A673 (cell line): ENCODE data around the gene BCLAF1. TPM values are rescaled to one million over a fixed set of nuclear protein-coding genes. Genes with fewer than 3 reads are reported as not detected.
A peak's percentile ranks its signal among the peaks of the same experiment; 100 is the strongest.

Experiments
- BruUV-seq: library from RNA; stranded (reverse); fragments of 400-500 nt; replicated peaks from 2 replicates; lab custom pipeline; 2021; lab: Mats Ljungman, UMichigan
- CTCF ChIA-PET: fragments of 300-600 bp; sonication (Branson Sonifier 250); formaldehyde crosslinking; loops from one replicate; lab custom pipeline; 2022; ENCODE audit warnings: antibody characterized with exemption; lab: Charles Lee
- POLR2A ChIA-PET: fragments of 300-600 bp; sonication (Branson Sonifier 250); formaldehyde crosslinking; loops from one replicate; lab custom pipeline; 2022; ENCODE audit warnings: antibody characterized with exemption; ENCODE audit not compliant: low non-redundant PET; lab: Charles Lee
- DNase-seq: peaks from one replicate; pipeline ENCODE4 v3.0.0-alpha.2; 2015; ENCODE audit warnings: low spot score
- H3K27ac ChIP-seq: fragments of 200-600 bp; sonication (generic); 2 replicates; pipeline ENCODE4 v1.5.1; 2016; ENCODE audit warnings: mixed run types, low read depth, mild to moderate bottlenecking, mixed read lengths, antibody characterized with exemption, low read length; ENCODE audit not compliant: poor library complexity, severe bottlenecking
- H3K27me3 ChIP-seq: fragments of 200-600 bp; sonication (generic); replicated peaks from 2 replicates; pipeline ENCODE4 v1.6.1; 2017; ENCODE audit warnings: mixed run types, low read depth, mild to moderate bottlenecking, mixed read lengths, antibody characterized with exemption, low read length; ENCODE audit not compliant: insufficient read depth, poor library complexity
- H3K36me3 ChIP-seq: fragments of 200-600 bp; sonication (generic); 2 replicates; pipeline ENCODE4 v1.6.1; 2016; ENCODE audit warnings: mixed run types, mild to moderate bottlenecking, mixed read lengths, antibody characterized with exemption, low read length; ENCODE audit not compliant: insufficient read depth, poor library complexity, severe bottlenecking
- H3K4me1 ChIP-seq: fragments of 200-600 bp; sonication (generic); 2 replicates; pipeline ENCODE4 v1.6.1; 2017; ENCODE audit warnings: mixed run types, mild to moderate bottlenecking, mixed read lengths, antibody characterized with exemption, low read length; ENCODE audit not compliant: insufficient read depth, poor library complexity, severe bottlenecking
- H3K4me3 ChIP-seq: fragments of 200-600 bp; sonication (generic); 2 replicates; pipeline ENCODE4 v1.5.1; 2016; ENCODE audit warnings: low read depth, mixed run types, mild to moderate bottlenecking, mixed read lengths, low read length; ENCODE audit not compliant: poor library complexity, severe bottlenecking
- H3K9me3 ChIP-seq: fragments of 200-600 bp; sonication (generic); 2 replicates; pipeline ENCODE4 v1.6.1; 2016; ENCODE audit warnings: mixed run types, low read depth, mild to moderate bottlenecking, mixed read lengths, antibody characterized with exemption, low read length; ENCODE audit not compliant: poor library complexity, severe bottlenecking
- CTCF ChIP-seq: fragments of 300-800, 200-600 bp; sonication (generic); conservative IDR thresholded peaks from 2 replicates; pipeline ENCODE4 v1.5.1; 2017; ENCODE audit warnings: low read depth, mild to moderate bottlenecking, antibody characterized with exemption, low read length, moderate library complexity, mixed read lengths
- EZH2 ChIP-seq: fragments of 200-600 bp; sonication (generic); IDR thresholded peaks from 2 replicates; pipeline ENCODE4 v1.6.1; 2017; ENCODE audit warnings: borderline replicate concordance, low read depth, mild to moderate bottlenecking, mixed read lengths, antibody characterized with exemption, low read length; ENCODE audit not compliant: poor library complexity, severe bottlenecking
- intact Hi-C: fragments of 100-400 bp; cut with micrococcal nuclease; formaldehyde crosslinking; loops from one replicate; pipeline ENCODE4 v1.10.0; 2022; ENCODE audit not compliant: unreplicated experiment
- total RNA-seq: library from RNA; stranded (reverse); gene quantifications from 2 replicates; pipeline ENCODE4 v1.2.3, GENCODE V29; 2021

The BCLAF1 gene
- total RNA-seq, 1 experiment from 2014 or later = 284 TPM

- BruUV-seq = no TSS peak
- no peak overlapping the region for H3K4me3 ChIP-seq
- H3K9me3 ChIP-seq = no peaks in the 10 kb centered on the region
- TF ChIP-seq CTCF (no peak), EZH2 (no peak)
- ChIA-PET POLR2A (no interaction called here), CTCF (no interaction called here)
- intact Hi-C loops = no loop called here
- peaks cover 3% of the 10 kb centered on the region for H3K27me3 ChIP-seq
- no peaks in the 10 kb centered on the region for H3K4me1 ChIP-seq
- H3K27ac ChIP-seq = no peak overlapping the region
- H3K36me3 ChIP-seq = no peaks in the 10 kb centered on the region
- DNase-seq = peak; percentile 57
Observed at GRCh38 chr6:136323431-136324112, 33.9 kb upstream of the BCLAF1 start.

GRCh38 chr6:136319732-136320131 is 30.1 kb upstream of the BCLAF1 start:
- no peak overlapping the region for H3K27ac ChIP-seq
- no TSS peak for BruUV-seq
- ChIA-PET POLR2A (no interaction called here), CTCF (no interaction called here)
- no peaks in the 10 kb centered on the region for H3K36me3 ChIP-seq
- H3K4me1 ChIP-seq = no peaks in the 10 kb centered on the region
- TF ChIP-seq CTCF (no peak), EZH2 (no peak)
- peaks cover 3% of the 10 kb centered on the region for H3K27me3 ChIP-seq
- H3K4me3 ChIP-seq = no peak overlapping the region
- intact Hi-C loops = loop anchor here (5.0 to 10.0 kb wide), 2 partner anchors 645 to 867 kb away; no protein-coding TSS in a partner anchor
- DNase-seq = no peak
- no peaks in the 10 kb centered on the region for H3K9me3 ChIP-seq

GRCh38 chr6:136318676-136319075 is 29.0 kb upstream of the BCLAF1 start:
- CTCF ChIA-PET = no interaction called here
- BruUV-seq = no TSS peak

More at GRCh38 chr6:136318676-136319075, 29.0 kb upstream of the BCLAF1 start:
- Histone ChIP-seq H3K4me3 (no peak overlapping the region), H3K4me1 (no peaks in the 10 kb centered on the region), H3K27me3 (peaks cover 3% of the 10 kb centered on the region), H3K9me3 (no peaks in the 10 kb centered on the region), H3K36me3 (no peaks in the 10 kb centered on the region), H3K27ac (no peak overlapping the region)
- DNase-seq = no peak
- POLR2A ChIA-PET = interaction anchor here (0.7 kb wide), 1 partner anchor 116 kb away, joined by 13 read pairs; no protein-coding TSS in a partner anchor
- TF ChIP-seq CTCF (no peak), EZH2 (no peak)
- intact Hi-C loops = loop anchor here (5.0 to 10.0 kb wide), 2 partner anchors 644 to 866 kb away; no protein-coding TSS in a partner anchor
